ENCODE results near the gene RPS19BP1.

The RPS19BP1 gene

DNA sequence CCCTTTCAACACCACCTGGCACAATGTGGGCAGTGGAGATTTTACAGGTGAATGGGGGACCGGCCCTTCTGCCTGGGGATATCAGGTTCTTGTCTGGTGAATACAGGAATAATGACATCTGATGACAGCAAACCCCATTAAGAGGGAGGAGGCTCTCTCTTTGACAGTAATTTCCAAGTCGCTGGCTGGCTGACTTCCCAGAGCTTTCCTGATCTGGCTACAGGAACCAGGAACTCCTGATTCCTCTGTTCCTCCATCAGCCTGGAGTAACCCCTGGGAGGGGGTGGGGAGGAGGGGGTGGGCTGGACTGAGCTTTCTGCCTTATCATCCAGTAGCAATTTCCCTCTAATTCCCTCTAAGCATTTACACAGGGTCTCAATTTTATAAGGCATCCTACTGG is 34.2 kb downstream of the RPS19BP1 start:
- TF ChIP-seq, protein P1, sequence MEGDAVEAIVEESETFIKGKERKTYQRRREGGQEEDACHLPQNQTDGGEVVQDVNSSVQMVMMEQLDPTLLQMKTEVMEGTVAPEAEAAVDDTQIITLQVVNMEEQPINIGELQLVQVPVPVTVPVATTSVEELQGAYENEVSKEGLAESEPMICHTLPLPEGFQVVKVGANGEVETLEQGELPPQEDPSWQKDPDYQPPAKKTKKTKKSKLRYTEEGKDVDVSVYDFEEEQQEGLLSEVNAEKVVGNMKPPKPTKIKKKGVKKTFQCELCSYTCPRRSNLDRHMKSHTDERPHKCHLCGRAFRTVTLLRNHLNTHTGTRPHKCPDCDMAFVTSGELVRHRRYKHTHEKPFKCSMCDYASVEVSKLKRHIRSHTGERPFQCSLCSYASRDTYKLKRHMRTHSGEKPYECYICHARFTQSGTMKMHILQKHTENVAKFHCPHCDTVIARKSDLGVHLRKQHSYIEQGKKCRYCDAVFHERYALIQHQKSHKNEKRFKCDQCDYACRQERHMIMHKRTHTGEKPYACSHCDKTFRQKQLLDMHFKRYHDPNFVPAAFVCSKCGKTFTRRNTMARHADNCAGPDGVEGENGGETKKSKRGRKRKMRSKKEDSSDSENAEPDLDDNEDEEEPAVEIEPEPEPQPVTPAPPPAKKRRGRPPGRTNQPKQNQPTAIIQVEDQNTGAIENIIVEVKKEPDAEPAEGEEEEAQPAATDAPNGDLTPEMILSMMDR (IDR thresholded peaks at IDR 0.05; ENCODE audit: low read depth, low read length, missing control alignments), result no peak
- DNase-seq (ENCODE audit: extremely low read depth, low read depth), result no peak
- H3K4me3 ChIP-seq (replicated peaks; ENCODE audit: low read depth, low read length), result no peak overlapping the region

- TF ChIP-seq, protein P1 (IDR thresholded peaks at IDR 0.05; ENCODE audit: low read depth, low read length, missing control alignments), result no peak
Measured at GRCh38 chr22:39497429-39497828, 35.1 kb downstream of the RPS19BP1 start.

DNA sequence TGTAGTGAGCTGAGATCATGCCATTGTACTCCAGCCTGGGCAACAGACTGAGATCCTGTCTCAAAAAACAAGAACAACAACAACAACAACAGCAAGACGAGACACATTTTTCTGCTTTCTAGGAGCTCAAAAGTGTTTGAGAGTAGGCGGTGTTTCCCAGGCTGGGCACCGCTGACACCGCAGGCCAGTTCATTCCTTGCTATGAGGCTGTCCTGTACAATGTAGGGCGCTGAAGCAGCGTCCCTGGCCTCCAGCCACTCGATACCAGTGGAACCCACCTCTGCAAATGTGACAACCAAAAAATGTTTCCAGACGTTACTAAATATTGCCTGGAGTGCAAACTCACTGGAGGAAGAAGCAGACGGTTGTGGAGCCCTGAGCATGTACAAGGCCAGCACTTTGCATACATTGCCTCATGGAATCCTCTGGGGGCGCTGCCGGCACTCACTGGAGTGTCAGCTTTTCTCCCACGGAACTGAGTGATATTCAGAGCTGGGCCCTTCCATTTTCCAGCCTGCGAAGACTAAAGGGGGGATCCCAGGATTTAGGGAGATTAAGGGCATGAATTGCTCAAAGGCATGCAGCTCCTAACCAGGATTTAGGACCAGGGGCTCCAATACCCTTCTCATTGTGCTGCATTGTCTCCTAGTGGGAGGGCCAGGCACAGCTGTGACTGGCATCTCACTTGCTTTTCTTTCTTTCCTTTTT is 36.3 kb downstream of the RPS19BP1 start:
- DNase-seq (ENCODE audit: extremely low read depth, low read depth), result no peak
- TF ChIP-seq, protein P1 (IDR thresholded peaks at IDR 0.05; ENCODE audit: low read depth, low read length, missing control alignments), result peak; percentile 85
- no peak overlapping the region for H3K4me3 ChIP-seq (replicated peaks; ENCODE audit: low read depth, low read length)

More at GRCh38 chr22:39497429-39497828, 35.1 kb downstream of the RPS19BP1 start:
- DNase-seq (ENCODE audit: extremely low read depth, low read depth), result no peak
- H3K4me3 ChIP-seq (replicated peaks; ENCODE audit: low read depth, low read length), result no peak overlapping the region

- no peak for DNase-seq (ENCODE audit: extremely low read depth, low read depth)
- TF ChIP-seq, protein P1 (IDR thresholded peaks at IDR 0.05; ENCODE audit: low read depth, low read length, missing control alignments), result no peak
- no peak overlapping the region for H3K4me3 ChIP-seq (replicated peaks; ENCODE audit: low read depth, low read length)
Measured at GRCh38 chr22:39494471-39495120, 38.0 kb downstream of the RPS19BP1 start.

DNA sequence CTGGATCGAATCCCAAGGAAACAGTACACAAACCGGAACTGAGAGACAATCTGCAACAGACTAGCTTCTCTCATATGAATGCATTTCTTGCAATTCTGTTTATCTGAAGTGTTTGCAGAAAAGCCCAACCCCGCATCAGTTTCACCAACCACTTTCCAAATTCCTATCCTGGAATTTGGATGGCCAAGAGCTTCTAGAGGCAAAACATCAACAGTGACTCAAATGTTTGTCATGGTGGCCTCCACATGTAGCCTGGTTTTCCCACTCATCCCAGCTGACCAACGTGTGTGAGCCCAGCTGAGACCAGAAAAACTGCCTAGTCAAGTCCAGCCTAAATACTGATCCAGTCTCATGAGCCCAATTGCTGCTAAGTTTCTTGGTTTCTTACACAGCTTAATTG is 38.8 kb downstream of the RPS19BP1 start:
- no peak for DNase-seq (ENCODE audit: extremely low read depth, low read depth)
- no peak overlapping the region for H3K4me3 ChIP-seq (replicated peaks; ENCODE audit: low read depth, low read length)
- TF ChIP-seq, protein P1 (IDR thresholded peaks at IDR 0.05; ENCODE audit: low read depth, low read length, missing control alignments), result no peak

DNA sequence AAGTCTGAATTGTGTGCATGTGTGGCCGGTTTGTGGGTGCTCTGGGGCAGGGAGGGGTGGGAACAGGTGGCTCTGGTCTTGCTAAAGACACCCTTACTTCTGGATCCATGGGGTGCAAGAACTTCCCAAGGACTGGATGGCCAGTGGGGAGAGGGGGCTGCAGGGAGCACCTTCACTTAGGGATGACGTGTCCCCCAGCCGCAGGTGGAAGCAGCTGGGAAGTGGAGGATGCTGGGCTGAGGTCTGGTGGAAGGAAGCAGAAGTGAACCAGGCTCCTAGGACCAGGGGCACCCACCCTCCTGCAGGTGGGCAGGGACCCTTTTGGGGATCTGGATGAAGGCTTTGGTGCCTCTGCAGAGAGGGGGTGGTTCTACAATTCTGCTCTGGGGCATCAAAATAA is 40.4 kb downstream of the RPS19BP1 start:
- H3K4me3 ChIP-seq (replicated peaks; ENCODE audit: low read depth, low read length), result no peak overlapping the region
- TF ChIP-seq, protein P1 (IDR thresholded peaks at IDR 0.05; ENCODE audit: low read depth, low read length, missing control alignments), result no peak
- no peak for DNase-seq (ENCODE audit: extremely low read depth, low read depth)

All from HFF-Myc (cell line).